Neuronal stem cell (in vitro differentiated cells): ENCODE results near the gene HSCB.
"Not testable (repeated sequence)": the region's sequence is repeated elsewhere in the genome, so short reads cannot be mapped to it uniquely, and the experiment has no call there.

Experiments used
- DNase-seq: peaks from one replicate; pipeline ENCODE4 v3.0.0-alpha.2; 2013; ENCODE audit warnings: low spot score
- H2AFZ ChIP-seq: one replicate; pipeline ENCODE4 v1.6.1; 2013; ENCODE audit warnings: mild to moderate bottlenecking, low read length, inconsistent platforms
- H2AK5ac ChIP-seq: 2 replicates; pipeline ENCODE4 v1.6.1; 2013; ENCODE audit warnings: low read depth, mild to moderate bottlenecking, inconsistent platforms, low read length, moderate library complexity, mixed read lengths
- H2BK120ac ChIP-seq: 2 replicates; pipeline ENCODE4 v1.6.1; 2013; ENCODE audit warnings: low read depth, mild to moderate bottlenecking, inconsistent platforms, low read length, moderate library complexity, mixed read lengths
- H2BK12ac ChIP-seq: one replicate; pipeline ENCODE4 v1.6.1; 2013; ENCODE audit warnings: low read length, inconsistent platforms
- H2BK15ac ChIP-seq: 2 replicates; pipeline ENCODE4 v1.6.1; 2013; ENCODE audit warnings: mild to moderate bottlenecking, low read length, inconsistent platforms, mixed read lengths
- H2BK5ac ChIP-seq: one replicate; pipeline ENCODE4 v1.6.1; 2013; ENCODE audit warnings: inconsistent platforms, mild to moderate bottlenecking, low read length, moderate library complexity
- H3K14ac ChIP-seq: one replicate; pipeline ENCODE4 v1.6.1; 2013; ENCODE audit warnings: low read length, inconsistent platforms
- H3K18ac ChIP-seq: 2 replicates; pipeline ENCODE4 v1.6.1; 2013; ENCODE audit warnings: low read length, inconsistent platforms
- H3K23ac ChIP-seq: 2 replicates; pipeline ENCODE4 v1.6.1; 2013; ENCODE audit warnings: low read depth, mild to moderate bottlenecking, mixed read lengths, low read length, inconsistent platforms; ENCODE audit not compliant: poor library complexity
- H3K27ac ChIP-seq: replicated peaks from 3 replicates; pipeline ENCODE4 v1.5.1; 2013; ENCODE audit warnings: low read length, inconsistent platforms
- H3K27me3 ChIP-seq, 3 experiments: 2 replicates each; pipeline ENCODE4 v1.6.1; 2013; ENCODE audit warnings: low read length in 3 of 3, mild to moderate bottlenecking in 2 of 3, inconsistent platforms in 1 of 3, low read depth in 1 of 3, mixed read lengths in 1 of 3, moderate library complexity in 1 of 3; ENCODE audit not compliant: control insufficient read depth in 3 of 3, insufficient read depth in 3 of 3
- H3K36me3 ChIP-seq, 2 donors: replicated peaks in 1 of 2; 2 replicates each; pipeline ENCODE4 v1.6.1; 2013; ENCODE audit warnings: low read length in 2 of 2; ENCODE audit not compliant: control insufficient read depth in 2 of 2, insufficient read depth in 2 of 2
- H3K4ac ChIP-seq: 2 replicates; pipeline ENCODE4 v1.6.1; 2013; ENCODE audit warnings: inconsistent platforms, mild to moderate bottlenecking, low read length, moderate library complexity
- H3K4me1 ChIP-seq, 2 donors: 1 replicate in 1 of 2; 2 replicates in 1 of 2; pipeline ENCODE4 v1.6.1; 2013; ENCODE audit warnings: low read length in 2 of 2, low read depth in 1 of 2; ENCODE audit not compliant: control insufficient read depth in 2 of 2, insufficient read depth in 1 of 2
- H3K4me2 ChIP-seq: one replicate; pipeline ENCODE4 v1.6.1; 2013; ENCODE audit warnings: mild to moderate bottlenecking, low read length, inconsistent platforms; ENCODE audit not compliant: insufficient read depth, poor library complexity, severe bottlenecking
- H3K4me3 ChIP-seq, 2 donors: 2 replicates each; pipeline ENCODE4 v1.5.1; 2013; ENCODE audit warnings: low read length in 2 of 2, mild to moderate bottlenecking in 2 of 2, inconsistent platforms in 1 of 2, moderate library complexity in 1 of 2
- H3K79me1 ChIP-seq: one replicate; pipeline ENCODE4 v1.6.1; 2013; ENCODE audit warnings: low read depth, mild to moderate bottlenecking, inconsistent platforms, low read length, moderate library complexity
- H3K9ac ChIP-seq: one replicate; pipeline ENCODE4 v1.6.1; 2013; ENCODE audit warnings: mild to moderate bottlenecking, low read depth, low read length, inconsistent platforms; ENCODE audit not compliant: poor library complexity
- H3K9me3 ChIP-seq, 2 donors: replicated peaks in 1 of 2; 2 replicates each; pipeline versions ENCODE3 to v1.6.1; 2013; ENCODE audit warnings: low read length in 2 of 2, mild to moderate bottlenecking in 2 of 2, inconsistent platforms in 1 of 2, low read depth in 1 of 2, mixed read lengths in 1 of 2, moderate library complexity in 1 of 2; ENCODE audit not compliant: control insufficient read depth in 2 of 2, insufficient read depth in 1 of 2
- H4K8ac ChIP-seq: one replicate; pipeline ENCODE4 v1.6.1; 2013; ENCODE audit warnings: low read depth, mild to moderate bottlenecking, inconsistent platforms, low read length, moderate library complexity
- H4K91ac ChIP-seq: one replicate; pipeline ENCODE4 v1.6.1; 2013; ENCODE audit warnings: low read length, low read depth, mild to moderate bottlenecking, inconsistent platforms; ENCODE audit not compliant: poor library complexity
- WGBS, 2 donors: extraction: QIAGEN DNeasy Blood & Tissue Kit; methylation state at CpG; one replicate each; pipeline ENCODE4 v1.1.7; 2013; ENCODE audit warnings: missing lambda C conversion rate in 2 of 2, mixed read lengths in 1 of 2; ENCODE audit not compliant: insufficient read length in 2 of 2, insufficient replicate concordance in 1 of 2; ENCODE audit errors: extremely low coverage in 2 of 2; 5-methylcytosine and 5-hydroxymethylcytosine counted together

HSCB gene

GRCh38 chr22:28802595-28803123 is 60.8 kb downstream of the HSCB start:
- H3K4me3 ChIP-seq = no peak overlapping the region
- WGBS, 2 donors = no CpG with 5 or more reads among the region's 7 CpGs
- DNase-seq = no peak

DNA sequence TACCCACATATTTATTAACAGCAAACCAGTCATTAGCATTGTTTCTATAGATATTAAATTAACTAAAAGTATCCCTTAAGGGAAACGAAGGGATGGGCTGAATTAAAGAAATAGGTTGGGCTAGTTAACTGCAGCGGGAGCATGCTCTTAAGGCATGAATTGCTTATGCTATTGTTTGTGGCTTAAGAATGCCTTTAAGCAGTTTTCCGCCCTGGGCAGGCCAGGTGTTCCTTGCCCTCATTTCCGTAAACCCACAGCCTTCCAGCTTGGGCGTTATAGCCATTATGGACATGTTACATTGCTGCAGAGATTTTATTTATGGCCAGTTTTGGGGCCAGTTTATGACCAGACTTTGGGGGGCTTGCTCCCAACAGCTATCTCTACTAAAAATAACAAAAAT is 63.6 kb downstream of the HSCB start:
- H3K18ac ChIP-seq, H2BK120ac ChIP-seq, H3K4me1 ChIP-seq, H3K27me3 ChIP-seq, H4K8ac ChIP-seq, H2BK5ac ChIP-seq, H3K14ac ChIP-seq, H3K4me3 ChIP-seq, H3K9me3 ChIP-seq, DNase-seq, H2BK12ac ChIP-seq, H2AK5ac ChIP-seq, H3K36me3 ChIP-seq, H3K4ac ChIP-seq, H4K91ac ChIP-seq, H2AFZ ChIP-seq, H2BK15ac ChIP-seq, H3K79me1 ChIP-seq, H3K4me2 ChIP-seq, H3K27ac ChIP-seq, H3K9ac ChIP-seq, H3K23ac ChIP-seq: not testable (repeated sequence)
- WGBS, 2 donors = no CpG with 5 or more reads among the region's 5 CpGs

More at GRCh38 chr22:28802595-28803123, 60.8 kb downstream of the HSCB start:
- H4K8ac ChIP-seq = no peak overlapping the region
- H3K79me1 ChIP-seq = no peaks in the 10 kb centered on the region
- H2BK5ac ChIP-seq = no peak overlapping the region
- H2BK12ac ChIP-seq = no peak overlapping the region
- no peak overlapping the region for H3K9ac ChIP-seq
- H2BK120ac ChIP-seq = no peak overlapping the region
- H2BK15ac ChIP-seq = no peak overlapping the region
- H4K91ac ChIP-seq = no peak overlapping the region
- H3K4me1 ChIP-seq = peaks cover 0 to 4% of the 10 kb centered on the region in 2 donors
- no peak overlapping the region for H2AFZ ChIP-seq
- no peak overlapping the region for H2AK5ac ChIP-seq
- no peak overlapping the region for H3K23ac ChIP-seq
- no peak overlapping the region for H3K18ac ChIP-seq
- H3K4ac ChIP-seq = no peak overlapping the region
- H3K14ac ChIP-seq = no peak overlapping the region
- H3K27ac ChIP-seq = no peak overlapping the region
- peaks cover 0 to 17% of the 10 kb centered on the region in 2 donors for H3K36me3 ChIP-seq
- H3K9me3 ChIP-seq = no peaks in the 10 kb centered on the region
- H3K27me3 ChIP-seq = no peaks in the 10 kb centered on the region
- no peak overlapping the region for H3K4me2 ChIP-seq
